Measurements from ENCODE around the gene JARID2. TPM values are rescaled to one million over a fixed set of nuclear protein-coding genes. Genes with fewer than 3 reads are reported as not detected.

The JARID2 gene
- total RNA-seq, 1 experiment from 2014 or later, result 23.6 TPM

GRCh38 chr6:15426395-15426794, 180.5 kb downstream of the JARID2 start:
- H3K4me1 ChIP-seq (ENCODE audit: control insufficient read depth in 1 of 2, insufficient read depth in 2 of 2, low read length in 2 of 2), result no peaks in the 10 kb centered on the region
- H3K79me2 ChIP-seq (ENCODE audit: insufficient read depth, low read length), result peaks cover 47% of the 10 kb centered on the region
- no peaks in the 10 kb centered on the region for H3K9me2 ChIP-seq (ENCODE audit: insufficient read depth)
- no peak overlapping the region for H2AFZ ChIP-seq (ENCODE audit: low read depth, low read length, poor library complexity, severe bottlenecking)
- ChIA-PET CTCF (no interaction called here), RAD21 (ENCODE audit: low non-redundant PET in 1 of 2, low total read pairs in 2 of 2, uncharacterized antibody in 2 of 2, unreplicated experiment in 2 of 2) (no interaction called here), POLR2A (no interaction called here)
- H3K9ac ChIP-seq (ENCODE audit: low read length), result no peak overlapping the region
- no peak for TF ChIP-seq POLR2A (IDR thresholded peaks at IDR 0.05; ENCODE audit: borderline replicate concordance, extremely low read depth, insufficient read depth, insufficient read length)
- no peak for TF ChIP-seq REST (IDR thresholded peaks at IDR 0.05; ENCODE audit: low read depth)
- no peak for TF ChIP-seq EGR1 (IDR thresholded peaks at IDR 0.05; ENCODE audit: low read depth)
- TF ChIP-seq ATF3 (IDR thresholded peaks at IDR 0.05), result no peak
- TF ChIP-seq ELF1 (IDR thresholded peaks at IDR 0.05; ENCODE audit: borderline replicate concordance, low read depth), result no peak
- TF ChIP-seq ZFX (IDR thresholded peaks at IDR 0.05), result no peak
- TF ChIP-seq MAX (IDR thresholded peaks at IDR 0.05), result no peak
- no peak for TF ChIP-seq CEBPB (IDR thresholded peaks at IDR 0.05; ENCODE audit: low read depth)
- no peak for TF ChIP-seq TCF7L2 (IDR thresholded peaks at IDR 0.05; ENCODE audit: borderline replicate concordance, extremely low read depth, insufficient read depth, insufficient read length)
- TF ChIP-seq FOSL1 (IDR thresholded peaks at IDR 0.05; ENCODE audit: low read depth), result no peak
- TF ChIP-seq JUND (IDR thresholded peaks at IDR 0.05), result no peak
- no peak for TF ChIP-seq POLR2AphosphoS5 (IDR thresholded peaks at IDR 0.05; ENCODE audit: low read depth, low read length)
- no peak for TF ChIP-seq SP1 (IDR thresholded peaks at IDR 0.05; ENCODE audit: low read depth)
- no peak for TF ChIP-seq CBX3 (IDR thresholded peaks at IDR 0.05; ENCODE audit: low read depth)
- TF ChIP-seq ZBTB33 (IDR thresholded peaks at IDR 0.05; ENCODE audit: extremely low read depth, insufficient replicate concordance, low read length), result no peak
- no peak for TF ChIP-seq YY1 (IDR thresholded peaks at IDR 0.05; ENCODE audit: extremely low read depth, insufficient replicate concordance, low read depth, low read length)
- no peak for TF ChIP-seq SIN3A (IDR thresholded peaks at IDR 0.05; ENCODE audit: low read depth)
- no peaks in the 10 kb centered on the region for H3K27me3 ChIP-seq (ENCODE audit: insufficient read depth, low read length)
- ATAC-seq (no peak), DNase-seq (ENCODE audit: low read depth, low spot score) (no peak)
- intact Hi-C loops (cut with micrococcal nuclease), result no loop called here
- no peak overlapping the region for H3K27ac ChIP-seq (ENCODE audit: low read depth, low read length)
- H4K20me1 ChIP-seq (ENCODE audit: insufficient read depth), result no peaks in the 10 kb centered on the region
- BruUV-seq (replicated peaks), result no TSS peak
- H3K4me2 ChIP-seq (ENCODE audit: low read length), result no peak overlapping the region
- H3K36me3 ChIP-seq (ENCODE audit: control insufficient read depth in 1 of 2, insufficient read depth in 2 of 2, low read length in 2 of 2), result no peaks in the 10 kb centered on the region
- H3K4me3 ChIP-seq (replicated peaks in 1 of 2; ENCODE audit: low read depth in 1 of 2, low read length in 2 of 2), result no peak overlapping the region
- no peaks in the 10 kb centered on the region for H3K9me3 ChIP-seq (ENCODE audit: control insufficient read depth in 1 of 2, insufficient read depth in 1 of 2, low read depth in 1 of 2, low read length in 2 of 2)
